ENCODE results near the gene LRRC40.
"Not testable (repeated sequence)": the region's sequence is repeated elsewhere in the genome, so short reads cannot be mapped to it uniquely, and the experiment has no call there.

The LRRC40 gene

GRCh38 chr1:70205434-70206118 lies at the start of gene LRRC40:
Gene LRRC40 (minus strand): TSS chr1:70205579. CDS start chr1:70205540, 39 bp downstream.
- peak; percentile 98 for DNase-seq

- DNase-seq = no peak
Measured at GRCh38 chr1:70248729-70249128, 43.4 kb upstream of the LRRC40 start.

GRCh38 chr1:70247768-70248167 lies 42.4 kb upstream of the LRRC40 start:
- DNase-seq = peak; percentile 15

- DNase-seq = no peak
Measured at GRCh38 chr1:70247122-70247521, 41.7 kb upstream of the LRRC40 start.

GRCh38 chr1:70239940-70240339 lies 34.6 kb upstream of the LRRC40 start:
- no peak for DNase-seq

- DNase-seq = no peak
Measured at GRCh38 chr1:70234733-70235132, 29.4 kb upstream of the LRRC40 start.

GRCh38 chr1:70231475-70231874 lies 26.1 kb upstream of the LRRC40 start:
- no peak for DNase-seq

- no peak for DNase-seq
Measured at GRCh38 chr1:70228670-70229069, 23.3 kb upstream of the LRRC40 start.

GRCh38 chr1:70227439-70227838 lies 22.1 kb upstream of the LRRC40 start:
- peak; percentile 28 for DNase-seq

GRCh38 chr1:70224954-70225353 lies 19.6 kb upstream of the LRRC40 start:
- DNase-seq = no peak

GRCh38 chr1:70222716-70223235 lies 17.4 kb upstream of the LRRC40 start:
- peak; percentile 17 for DNase-seq

- DNase-seq = peak; percentile 97
Measured at GRCh38 chr1:70221238-70222121, 16.1 kb upstream of the LRRC40 start, which contains the start of gene SRSF11. Gene SRSF11 (plus strand): TSS chr1:70221380. CDS start chr1:70221637, 257 bp downstream.

GRCh38 chr1:70220517-70221237 lies 15.3 kb upstream of the LRRC40 start:
- DNase-seq = no peak

- peak; percentile 82 for DNase-seq
Measured at GRCh38 chr1:70220015-70220414, 14.6 kb upstream of the LRRC40 start.

GRCh38 chr1:70211541-70211940 lies 6.2 kb upstream of the LRRC40 start:
- no peak for DNase-seq

- DNase-seq = no peak
Measured at GRCh38 chr1:70210820-70211219, 5.4 kb upstream of the LRRC40 start.

- no peak for DNase-seq
Measured at GRCh38 chr1:70208292-70208691, 2.9 kb upstream of the LRRC40 start.

GRCh38 chr1:70207492-70207891 lies 2.1 kb upstream of the LRRC40 start:
- DNase-seq = no peak

GRCh38 chr1:70206833-70207232 lies 1.5 kb upstream of the LRRC40 start:
- not testable (repeated sequence) for DNase-seq

- peak; percentile 54 for DNase-seq
Measured at GRCh38 chr1:70205071-70205433, 327 bp downstream of the LRRC40 start.

- DNase-seq = no peak
Measured at GRCh38 chr1:70204600-70204999, 779 bp downstream of the LRRC40 start.

- no peak for DNase-seq
Measured at GRCh38 chr1:70204139-70204538, 1.2 kb downstream of the LRRC40 start.

- DNase-seq = no peak
Measured at GRCh38 chr1:70202173-70202758, 3.1 kb downstream of the LRRC40 start.
